IPS-18a (cell line): ENCODE data around the gene SNAP25.

Experiments
- H3K27ac ChIP-seq: one replicate; pipeline ENCODE4 v1.5.1; 2013; ENCODE audit warnings: low read length
- H3K27me3 ChIP-seq: one replicate; pipeline ENCODE4 v1.6.1; 2013; ENCODE audit warnings: mild to moderate bottlenecking, low read length; ENCODE audit not compliant: control insufficient read depth, insufficient read depth
- H3K36me3 ChIP-seq: one replicate; pipeline ENCODE4 v1.6.1; 2013; ENCODE audit warnings: low read depth, low read length; ENCODE audit not compliant: control insufficient read depth
- H3K4me1 ChIP-seq: one replicate; pipeline ENCODE4 v1.6.1; 2013; ENCODE audit warnings: low read depth, low read length; ENCODE audit not compliant: control insufficient read depth
- H3K4me3 ChIP-seq: one replicate; pipeline ENCODE4 v1.5.1; 2013; ENCODE audit warnings: low read length
- H3K9ac ChIP-seq: one replicate; pipeline ENCODE4 v1.6.1; 2013; ENCODE audit warnings: mild to moderate bottlenecking, low read length, moderate library complexity
- H3K9me3 ChIP-seq: one replicate; pipeline ENCODE4 v1.6.1; 2013; ENCODE audit warnings: low read depth, low read length; ENCODE audit not compliant: control insufficient read depth

SNAP25 gene

DNA sequence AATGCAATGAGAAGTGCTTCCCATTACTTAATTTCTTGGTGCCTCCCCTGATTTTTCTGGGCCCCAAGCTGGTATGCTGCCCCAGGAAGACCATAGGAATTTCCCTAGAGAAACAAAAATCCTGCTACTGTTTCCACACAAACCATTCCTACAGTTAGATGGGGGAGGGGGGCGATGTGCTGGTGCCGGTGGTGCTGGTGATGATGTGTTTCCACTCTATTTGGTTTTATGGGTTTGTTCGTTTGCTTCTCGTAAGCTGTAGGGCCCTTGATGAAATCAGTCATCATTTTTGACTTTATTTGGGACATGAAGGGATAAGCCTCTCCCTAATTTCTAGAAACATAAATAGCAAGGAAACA lies 110.2 kb downstream of the SNAP25 start:
- Histone ChIP-seq H3K4me3 (no peak overlapping the region), H3K27ac (no peak overlapping the region), H3K36me3 (no peaks in the 10 kb centered on the region), H3K27me3 (no peaks in the 10 kb centered on the region), H3K9ac (no peak overlapping the region), H3K4me1 (no peaks in the 10 kb centered on the region), H3K9me3 (no peaks in the 10 kb centered on the region)

DNA sequence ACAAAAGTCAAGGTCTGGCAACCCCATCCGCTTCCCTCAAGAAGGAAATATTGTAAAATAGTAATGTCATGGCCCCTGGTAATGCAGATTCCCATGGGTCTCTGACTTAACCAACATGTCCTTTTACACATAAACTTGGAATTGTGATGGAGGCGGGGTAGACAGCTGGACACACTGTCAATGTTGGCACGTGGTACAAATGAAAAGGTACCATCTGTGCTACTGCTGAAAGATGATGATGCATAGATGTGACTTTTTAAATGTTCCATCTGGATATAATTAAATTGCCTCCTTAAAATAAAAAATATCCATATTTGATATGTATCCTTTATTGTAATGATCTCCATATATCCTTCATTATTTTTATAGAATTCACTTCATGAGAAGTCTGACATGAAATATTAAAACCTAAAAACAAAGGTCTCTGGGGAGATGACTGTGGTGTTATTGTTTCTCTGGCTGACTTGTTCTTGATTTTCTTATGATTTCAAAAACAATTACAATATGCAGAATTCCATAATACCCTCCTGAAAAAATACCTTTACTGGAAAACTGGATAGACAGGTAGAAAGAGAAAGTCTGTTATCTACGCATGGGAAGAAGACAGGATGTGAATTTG lies 110.9 kb downstream of the SNAP25 start:
- H3K27ac ChIP-seq: no peak overlapping the region
- H3K9me3 ChIP-seq: no peaks in the 10 kb centered on the region
- H3K4me3 ChIP-seq: no peak overlapping the region
- no peaks in the 10 kb centered on the region for H3K36me3 ChIP-seq
- no peaks in the 10 kb centered on the region for H3K27me3 ChIP-seq
- H3K4me1 ChIP-seq: no peaks in the 10 kb centered on the region
- no peak overlapping the region for H3K9ac ChIP-seq

DNA sequence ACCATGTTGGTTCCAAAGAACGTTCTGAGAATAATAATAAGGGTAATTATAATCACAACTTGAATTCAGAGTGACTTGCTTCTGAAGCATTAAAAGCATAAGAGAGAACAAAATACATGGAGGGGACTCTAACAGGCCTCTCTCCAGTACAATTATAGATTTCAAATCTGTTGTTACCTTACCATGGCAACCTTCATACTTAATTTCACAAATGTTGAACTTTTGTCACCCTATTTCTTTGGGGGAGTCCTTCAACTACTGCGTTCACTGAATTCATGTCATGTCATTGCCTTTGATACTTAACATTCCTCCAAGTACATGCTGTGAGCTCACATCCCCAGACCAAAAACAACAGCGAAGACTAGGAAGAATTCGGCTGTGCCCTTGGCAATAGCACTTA lies 111.4 kb downstream of the SNAP25 start:
- H3K27me3 ChIP-seq: no peaks in the 10 kb centered on the region
- no peaks in the 10 kb centered on the region for H3K36me3 ChIP-seq
- H3K4me1 ChIP-seq: no peaks in the 10 kb centered on the region
- no peak overlapping the region for H3K9ac ChIP-seq
- H3K4me3 ChIP-seq: no peak overlapping the region
- no peaks in the 10 kb centered on the region for H3K9me3 ChIP-seq
- H3K27ac ChIP-seq: no peak overlapping the region

- H3K36me3 ChIP-seq: no peaks in the 10 kb centered on the region
- no peaks in the 10 kb centered on the region for H3K27me3 ChIP-seq
- H3K4me1 ChIP-seq: no peaks in the 10 kb centered on the region
- no peaks in the 10 kb centered on the region for H3K9me3 ChIP-seq
- H3K9ac ChIP-seq: no peak overlapping the region
- H3K4me3 ChIP-seq: no peak overlapping the region
- H3K27ac ChIP-seq: no peak overlapping the region
These were observed 114.2 kb downstream of the SNAP25 start for GRCh38 chr20:10332656-10333415.

DNA sequence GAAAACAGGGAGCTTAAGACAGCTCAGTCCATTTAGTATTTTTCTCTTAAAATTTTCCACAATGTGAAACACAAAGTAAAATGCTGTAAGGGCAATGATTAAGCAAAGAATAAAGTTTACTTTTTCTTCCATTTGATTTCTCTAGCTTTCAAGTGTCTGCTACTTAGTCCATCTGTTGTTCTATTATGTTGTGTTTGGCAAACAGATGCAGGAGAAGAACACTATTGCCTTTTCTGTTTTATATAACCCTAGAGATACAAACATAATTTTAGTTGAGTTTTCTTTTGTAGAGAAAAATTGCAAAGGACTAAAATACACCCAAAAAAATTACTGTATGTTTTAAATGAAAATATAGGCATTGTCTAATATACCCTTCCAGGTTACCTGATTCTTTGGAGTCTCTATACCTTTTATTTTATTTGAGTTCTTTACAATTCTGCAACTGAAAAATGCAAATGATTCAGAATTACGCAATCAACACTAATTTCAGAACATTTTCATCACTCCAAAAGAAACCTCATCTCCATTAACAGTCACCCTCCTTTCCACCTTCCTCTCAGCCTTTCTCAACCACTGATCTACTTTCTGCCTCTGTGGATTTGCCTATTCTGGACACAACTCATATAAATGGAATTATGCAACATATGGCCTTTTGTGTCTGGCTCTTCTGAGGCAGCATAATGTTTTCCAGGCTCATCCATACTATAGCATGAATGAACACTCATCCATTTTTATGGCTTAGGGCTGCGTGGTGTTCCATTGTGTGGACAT lies 118.5 kb downstream of the SNAP25 start:
- Histone ChIP-seq H3K9ac (no peak overlapping the region), H3K4me1 (no peaks in the 10 kb centered on the region), H3K36me3 (no peaks in the 10 kb centered on the region), H3K4me3 (no peak overlapping the region), H3K27me3 (no peaks in the 10 kb centered on the region), H3K27ac (no peak overlapping the region), H3K9me3 (no peaks in the 10 kb centered on the region)

GRCh38 chr20:10338426-10339180 lies 120.0 kb downstream of the SNAP25 start:
- Histone ChIP-seq H3K27me3 (no peaks in the 10 kb centered on the region), H3K4me3 (no peak overlapping the region), H3K36me3 (no peaks in the 10 kb centered on the region), H3K9me3 (no peaks in the 10 kb centered on the region), H3K9ac (no peak overlapping the region), H3K4me1 (no peaks in the 10 kb centered on the region), H3K27ac (no peak overlapping the region)

- Histone ChIP-seq H3K27me3 (no peaks in the 10 kb centered on the region), H3K36me3 (no peaks in the 10 kb centered on the region), H3K27ac (no peak overlapping the region), H3K4me3 (no peak overlapping the region), H3K9me3 (no peaks in the 10 kb centered on the region), H3K4me1 (no peaks in the 10 kb centered on the region), H3K9ac (no peak overlapping the region)
These were observed 121.0 kb downstream of the SNAP25 start for GRCh38 chr20:10339609-10340008.

DNA sequence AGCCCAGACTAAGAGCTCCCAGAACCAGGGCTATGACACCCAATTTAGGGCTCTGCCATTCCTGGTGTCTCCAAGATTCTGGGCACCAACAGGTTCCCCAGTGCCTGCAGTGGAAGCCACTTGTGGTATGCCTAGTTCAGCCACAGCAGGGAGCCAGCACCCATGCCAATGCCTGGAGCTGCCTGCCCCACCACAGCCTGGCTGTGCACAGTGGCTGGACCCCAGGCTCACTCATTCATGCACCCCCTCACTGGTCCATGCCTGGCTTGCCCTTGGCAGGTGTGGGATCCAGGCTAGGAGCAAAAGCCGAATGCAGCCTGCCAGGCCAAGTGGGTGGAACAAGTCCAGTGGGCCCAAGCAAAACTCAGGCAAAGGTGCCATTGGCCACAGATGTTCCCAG lies 123.5 kb downstream of the SNAP25 start:
- H3K4me1 ChIP-seq: no peaks in the 10 kb centered on the region
- no peaks in the 10 kb centered on the region for H3K27me3 ChIP-seq
- H3K36me3 ChIP-seq: no peaks in the 10 kb centered on the region
- no peak overlapping the region for H3K27ac ChIP-seq
- no peak overlapping the region for H3K4me3 ChIP-seq
- H3K9me3 ChIP-seq: no peaks in the 10 kb centered on the region
- H3K9ac ChIP-seq: no peak overlapping the region

- no peak overlapping the region for H3K27ac ChIP-seq
These were observed 126.3 kb downstream of the SNAP25 start for GRCh38 chr20:10344953-10345352.

GRCh38 chr20:10347086-10347880 lies 128.7 kb downstream of the SNAP25 start:
- Histone ChIP-seq H3K9ac (no peak overlapping the region), H3K36me3 (no peaks in the 10 kb centered on the region), H3K27ac (no peak overlapping the region), H3K27me3 (no peaks in the 10 kb centered on the region), H3K4me3 (no peak overlapping the region), H3K4me1 (peaks cover 12% of the 10 kb centered on the region), H3K9me3 (no peaks in the 10 kb centered on the region)

More at GRCh38 chr20:10344953-10345352, 126.3 kb downstream of the SNAP25 start:
- Histone ChIP-seq H3K27me3 (no peaks in the 10 kb centered on the region), H3K4me1 (no peaks in the 10 kb centered on the region), H3K9ac (no peak overlapping the region), H3K4me3 (no peak overlapping the region), H3K36me3 (no peaks in the 10 kb centered on the region), H3K9me3 (no peaks in the 10 kb centered on the region)

GRCh38 chr20:10349118-10349517 lies 130.5 kb downstream of the SNAP25 start:
- H3K9me3 ChIP-seq: no peaks in the 10 kb centered on the region
- H3K4me3 ChIP-seq: no peak overlapping the region
- H3K36me3 ChIP-seq: no peaks in the 10 kb centered on the region
- H3K4me1 ChIP-seq: peaks cover 25% of the 10 kb centered on the region
- H3K9ac ChIP-seq: no peak overlapping the region
- H3K27me3 ChIP-seq: no peaks in the 10 kb centered on the region
- H3K27ac ChIP-seq: no peak overlapping the region
